AG04449 (cell line): Measurements from ENCODE around the gene CBFA2T2.
"Not testable (repeated sequence)": the region's sequence is repeated elsewhere in the genome, so short reads cannot be mapped to it uniquely, and the experiment has no call there.

Experiments
- CTCF ChIA-PET: fragments of 350-600 bp; formaldehyde crosslinking; extraction: SDS; loops from one replicate; lab custom pipeline; 2021; ENCODE audit warnings: antibody characterized with exemption; lab: Yijun Ruan, JAX
- POLR2A ChIA-PET: fragments of 400-600, 350-600 bp; formaldehyde crosslinking; extraction: SDS; loops from one replicate; lab custom pipeline; 2020; ENCODE audit warnings: antibody characterized with exemption, inconsistent platforms; lab: Yijun Ruan, JAX
- DNase-seq: peaks from one replicate; pipeline ENCODE4 v3.0.0-alpha.2; 2010; ENCODE audit warnings: low read depth, low spot score
- H3K4me3 ChIP-seq: 2 replicates; pipeline ENCODE4 v1.5.1; 2011; ENCODE audit warnings: low read depth, mild to moderate bottlenecking, control low read depth, low read length
- CTCF ChIP-seq: IDR thresholded peaks from one replicate; pipeline ENCODE4 v1.5.1; 2011; ENCODE audit warnings: mild to moderate bottlenecking, moderate library complexity, low read length, control low read depth, inconsistent platforms; ENCODE audit not compliant: insufficient read depth; ENCODE audit errors: missing control alignments

Gene CBFA2T2

GRCh38 chr20:33589059-33589458 lies 99.2 kb downstream of the CBFA2T2 start:
- no peak for DNase-seq
- H3K4me3 ChIP-seq = no peak overlapping the region
- CTCF ChIA-PET = no interaction called here
- no peak for TF ChIP-seq CTCF
- POLR2A ChIA-PET = interaction anchor here (0.7 kb wide), 1 partner anchor 23 kb away, joined by 3 read pairs; no protein-coding TSS in a partner anchor

- DNase-seq, H3K4me3 ChIP-seq, POLR2A ChIA-PET, CTCF ChIA-PET: not testable (repeated sequence)
Observed at GRCh38 chr20:33591901-33592300, 102.0 kb downstream of the CBFA2T2 start.

- ChIA-PET POLR2A (no interaction called here), CTCF (interaction anchor here (0.9 kb wide), 1 partner anchor 15 kb away, joined by 3 read pairs; no protein-coding TSS in a partner anchor)
- TF ChIP-seq CTCF = no peak
- no peak for DNase-seq
- no peak overlapping the region for H3K4me3 ChIP-seq
Observed at GRCh38 chr20:33594743-33595142, 104.8 kb downstream of the CBFA2T2 start.

GRCh38 chr20:33600414-33600813 lies 110.5 kb downstream of the CBFA2T2 start:
- ChIA-PET CTCF (no interaction called here), POLR2A (no interaction called here)
- no peak for DNase-seq
- no peak for TF ChIP-seq CTCF
- no peak overlapping the region for H3K4me3 ChIP-seq

- ChIA-PET CTCF (no interaction called here), POLR2A (no interaction called here)
- TF ChIP-seq CTCF = no peak
- DNase-seq = no peak
- H3K4me3 ChIP-seq = no peak overlapping the region
Observed at GRCh38 chr20:33600981-33601380, 111.1 kb downstream of the CBFA2T2 start.

- H3K4me3 ChIP-seq = no peak overlapping the region
- POLR2A ChIA-PET = no interaction called here
- CTCF ChIA-PET = no interaction called here
- TF ChIP-seq CTCF = no peak
- DNase-seq = no peak
Observed at GRCh38 chr20:33601861-33602260, 112.0 kb downstream of the CBFA2T2 start.
